ENCODE results near the gene ARHGAP4. TPM values are rescaled to one million over a fixed set of nuclear protein-coding genes. Genes with fewer than 3 reads are reported as not detected.

The ARHGAP4 gene
- total RNA-seq: 1 to 10 TPM; 2.3 to 3.8 TPM

GRCh38 chrX:153925739-153926551 is at the start of gene ARHGAP4:
ARHGAP4 (minus strand) TSS chrX:153926264; CDS start chrX:153926202, 62 bp downstream.

DNA sequence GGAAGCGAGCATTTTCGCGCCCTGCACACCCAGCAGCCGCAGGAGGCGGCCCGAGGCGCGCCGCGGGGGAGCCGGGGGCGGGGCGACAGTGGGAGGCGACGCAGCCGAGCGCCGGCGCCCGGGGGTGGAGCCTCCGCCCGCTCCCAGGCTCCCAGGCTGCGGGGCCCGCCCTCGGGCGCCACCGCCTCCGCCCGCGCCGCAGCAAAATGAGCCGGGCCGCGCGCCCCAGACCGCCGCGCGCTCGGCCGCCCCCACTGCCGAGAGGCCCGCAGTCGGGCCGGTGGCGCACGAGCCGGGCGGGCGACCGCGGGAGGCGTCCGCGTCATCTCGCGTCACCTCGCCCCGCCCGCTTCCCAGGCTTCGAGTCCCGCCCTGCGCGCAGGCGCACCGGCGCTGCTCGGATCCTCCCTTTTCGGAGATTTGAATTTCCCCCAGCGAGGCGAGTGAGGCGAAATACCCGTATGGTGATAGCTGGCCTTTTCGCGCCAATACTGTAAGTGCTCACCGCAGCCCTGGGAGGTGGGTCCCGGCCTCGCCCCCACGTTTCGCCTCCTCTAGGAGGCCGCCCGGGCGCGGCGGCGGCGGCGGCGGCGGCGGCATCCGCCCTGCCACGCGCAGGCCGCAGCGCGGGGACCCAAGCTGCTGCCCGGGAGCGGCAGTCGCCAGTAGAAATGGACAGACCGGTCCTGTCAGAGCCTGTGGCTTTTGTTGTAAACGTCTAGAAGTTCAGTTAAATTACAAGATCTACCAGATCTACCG is 46.5 kb upstream of the ARHGAP4 start, which contains the start of gene TMEM187:
Gene TMEM187 (plus strand): TSS at position 387 of the 759 bp plus-strand sequence. CDS start 9,309 bp downstream, outside the sequence.

DNA sequence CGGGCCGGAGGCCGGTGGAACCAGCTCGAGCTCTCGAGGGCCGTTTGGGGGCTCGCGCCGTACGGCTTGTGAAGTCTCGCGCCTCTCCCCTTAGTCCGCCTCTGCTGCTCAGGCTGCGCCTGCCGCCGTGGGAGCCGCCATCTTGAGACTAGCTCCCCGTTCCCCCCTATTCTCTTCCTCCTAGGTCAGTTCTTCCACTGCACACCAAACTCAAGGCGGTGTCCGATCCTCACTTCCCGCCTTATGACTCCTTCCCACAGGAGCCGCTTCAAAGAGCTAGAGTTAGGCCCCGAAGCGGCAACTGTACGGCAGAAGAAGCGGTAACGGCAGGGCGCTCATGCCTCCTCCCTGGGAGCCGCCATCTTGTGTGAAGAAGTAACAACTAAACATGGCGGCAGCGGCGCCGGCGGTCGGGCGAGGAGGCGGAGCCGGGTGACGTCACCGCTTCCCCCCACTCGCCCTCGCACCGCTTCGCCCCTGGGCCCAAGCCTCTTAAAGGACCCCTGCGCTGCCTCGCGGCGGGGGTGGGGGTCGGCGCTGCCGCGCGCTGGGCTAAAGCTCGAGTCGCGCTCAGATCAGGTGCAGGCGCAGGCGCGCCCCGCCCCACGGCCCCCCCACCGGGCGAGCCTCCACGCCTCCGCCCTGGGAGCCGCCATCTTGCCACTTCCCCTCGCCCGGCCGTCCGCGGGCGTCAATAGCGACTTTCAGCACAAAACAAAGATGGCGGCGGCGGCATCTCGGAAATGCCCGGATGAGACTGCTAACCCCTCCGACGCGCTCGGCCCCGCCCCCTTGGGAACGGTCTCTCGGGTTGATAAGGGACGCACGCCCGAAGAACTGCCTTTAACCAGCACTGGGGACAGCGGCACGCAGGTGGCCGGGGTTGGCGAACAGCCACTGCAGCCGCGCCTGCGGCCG is 45.6 kb upstream of the ARHGAP4 start, which contains the start of gene HCFC1:
Gene HCFC1 (minus strand): TSS at position 369 of the 918 bp plus-strand sequence. CDS start 978 bp downstream, outside the sequence.

DNA sequence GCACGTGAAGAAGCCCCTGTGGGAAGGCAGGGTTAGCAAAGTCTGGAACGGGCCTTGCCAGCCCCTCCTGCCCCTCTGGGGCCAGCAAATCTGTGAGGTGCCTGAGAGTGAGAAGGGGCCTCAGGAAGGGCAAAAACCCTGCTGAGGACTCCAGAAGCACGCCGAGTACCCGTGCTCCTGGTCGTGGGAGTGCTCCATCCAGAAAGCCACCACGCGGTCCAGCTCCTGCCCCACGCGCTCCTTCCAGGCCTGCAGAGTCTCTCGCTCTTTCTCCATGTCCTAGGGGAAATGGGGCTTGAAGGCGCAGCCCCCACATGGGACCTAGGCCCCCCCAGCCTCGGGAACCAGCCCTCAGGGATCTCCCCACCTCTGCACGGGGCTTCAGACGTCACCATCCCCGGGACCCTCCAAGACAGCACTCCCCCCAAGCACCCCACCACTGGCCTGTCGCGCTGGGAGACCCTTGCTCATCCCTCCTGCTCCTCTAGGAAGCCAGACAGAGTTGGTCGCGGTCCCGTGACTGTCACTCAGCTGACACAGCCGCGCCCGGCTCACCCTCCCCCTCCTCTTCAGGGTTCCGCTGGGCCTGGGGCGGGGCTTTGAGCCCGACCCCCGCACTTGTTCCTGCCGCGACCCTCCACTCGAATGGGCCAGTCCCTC is 18.2 kb upstream of the ARHGAP4 start, which contains the start of gene RENBP:
Gene RENBP (minus strand): TSS at position 504 of the 660 bp plus-strand sequence. CDS start 33 bp downstream, at position 471.

GRCh38 chrX:153934762-153935325 is 8.8 kb upstream of the ARHGAP4 start, which contains the start of gene NAA10:
NAA10 (minus strand) TSS chrX:153935037; CDS start chrX:153934904, 133 bp downstream.

DNA sequence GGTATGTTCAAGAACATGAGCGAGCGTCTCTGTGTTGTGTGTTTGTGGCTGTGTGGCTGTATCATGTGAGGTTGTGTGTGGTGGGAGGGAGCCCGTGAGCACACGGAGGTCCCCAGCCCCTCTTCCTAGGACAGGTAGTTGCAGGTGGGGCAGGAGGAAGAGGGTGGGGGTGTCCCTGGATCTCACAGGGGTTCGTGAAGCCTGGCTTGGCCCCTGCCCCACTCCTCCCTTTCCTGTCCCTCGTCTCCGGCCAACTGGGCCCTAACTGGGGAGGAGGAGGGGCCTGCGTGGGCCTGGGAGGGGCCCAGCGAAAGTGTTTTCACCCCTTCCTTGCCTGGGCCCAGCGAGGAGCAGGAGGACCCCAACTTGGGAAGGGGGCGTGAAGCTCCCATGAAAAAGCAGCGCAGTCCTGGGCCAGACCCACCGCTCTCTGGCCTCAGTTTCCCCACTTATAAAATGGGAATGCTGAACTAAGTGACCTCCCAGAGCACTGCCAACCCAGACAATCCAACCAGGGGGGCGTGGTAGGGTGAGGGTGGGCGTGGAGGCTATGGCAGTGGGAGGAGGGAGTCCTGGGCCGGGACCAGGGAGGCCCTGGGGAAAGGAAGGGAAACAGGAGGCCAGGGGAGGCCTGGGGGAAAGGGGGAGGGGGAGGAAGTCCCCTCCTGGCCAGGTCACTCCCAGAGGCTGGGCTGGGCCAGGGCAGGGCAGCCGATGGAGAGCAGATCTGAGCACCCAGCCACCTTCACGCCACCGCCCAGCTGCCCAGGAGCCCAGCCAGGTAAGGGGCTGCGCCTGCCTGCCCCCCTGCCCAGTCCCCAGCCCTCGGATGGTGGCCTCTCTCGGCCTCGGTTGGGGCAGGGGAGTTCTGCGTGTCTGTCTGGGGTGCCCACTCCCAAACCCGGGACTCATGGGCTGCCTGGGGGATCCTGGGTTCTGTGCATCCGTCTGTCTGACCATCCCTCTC is 21.8 kb downstream of the ARHGAP4 start, which contains the start of gene AVPR2:
Gene AVPR2 (plus strand): TSS at position 683 of the 967 bp plus-strand sequence. CDS start 473 bp downstream, outside the sequence.

GRCh38 chrX:153885968-153886903 is 39.8 kb downstream of the ARHGAP4 start, which contains the start of gene L1CAM:
L1CAM (minus strand) TSS chrX:153886173; CDS start chrX:153875836, 10,337 bp downstream.

Other genes starting within 250 kb of the ARHGAP4 start
- 10 to 100 TPM; 46.0 to 58.8 TPM for gene SLC6A8, start 238.3 kb downstream of the ARHGAP4 start, total RNA-seq
- gene BCAP31, start 201.9 kb downstream of the ARHGAP4 start, total RNA-seq: 100 to 1,000 TPM; 150 to 223 TPM
- 100 to 1,000 TPM in 1 of 2 donors, 10 to 100 TPM in 1; 88.4 to 114 TPM for gene ABCD1, start 201.4 kb downstream of the ARHGAP4 start, total RNA-seq
- 1 to 10 TPM; 8.7 to 9.6 TPM for gene PLXNB3, start 162.0 kb downstream of the ARHGAP4 start, total RNA-seq
- under 1 TPM; under 0.01 to 0.33 TPM for gene SRPK3, start 145.2 kb downstream of the ARHGAP4 start, total RNA-seq
- 10 to 100 TPM; 49.3 to 54.7 TPM for gene IDH3G, start 131.9 kb downstream of the ARHGAP4 start, total RNA-seq
- gene SSR4, start 131.6 kb downstream of the ARHGAP4 start, total RNA-seq: 100 to 1,000 TPM in 1 of 2 donors, 10 to 100 TPM in 1; 93.6 to 110 TPM
- 1 to 10 TPM in 1 of 2 donors, under 1 TPM in 1; 1.00 to 1.7 TPM for gene PDZD4, start 95.7 kb downstream of the ARHGAP4 start, total RNA-seq
- 100 to 1,000 TPM; 127 to 207 TPM for gene L1CAM, start 40.1 kb downstream of the ARHGAP4 start, total RNA-seq
- under 1 TPM in 1 of 2 donors, not detected in 1; 0.33 TPM for gene AVPR2, start 21.6 kb downstream of the ARHGAP4 start, total RNA-seq
- gene NAA10, start 8.8 kb upstream of the ARHGAP4 start, total RNA-seq: 10 to 100 TPM; 66.4 to 89.6 TPM
- gene RENBP, start 18.4 kb upstream of the ARHGAP4 start, total RNA-seq: 10 to 100 TPM; 61.3 to 75.0 TPM
- gene HCFC1, start 45.6 kb upstream of the ARHGAP4 start, total RNA-seq: 10 to 100 TPM; 32.0 to 37.6 TPM
- 1 to 10 TPM; 6.0 to 9.3 TPM for gene TMEM187, start 46.5 kb upstream of the ARHGAP4 start, total RNA-seq
- 10 to 100 TPM; 30.6 to 67.3 TPM for gene IRAK1, start 93.6 kb upstream of the ARHGAP4 start, total RNA-seq
- 10 to 100 TPM; 23.4 to 29.3 TPM for gene MECP2, start 171.5 kb upstream of the ARHGAP4 start, total RNA-seq
- gene OPN1LW, start 218.0 kb upstream of the ARHGAP4 start, total RNA-seq: not detected